Measurements from ENCODE around the gene USP6.
A peak's percentile ranks its signal among the peaks of the same experiment; 100 is the strongest.
"Not testable (repeated sequence)": the region's sequence is repeated elsewhere in the genome, so short reads cannot be mapped to it uniquely, and the experiment has no call there.

The USP6 gene

GRCh38 chr17:5122056-5122455 lies 6.2 kb downstream of the USP6 start:
- DNase-seq (ENCODE audit: low spot score): not testable (repeated sequence)

- DNase-seq (ENCODE audit: low spot score): peak; percentile 43
Observed at GRCh38 chr17:5122586-5123342, 6.9 kb downstream of the USP6 start.

GRCh38 chr17:5123343-5124124 lies 7.7 kb downstream of the USP6 start:
- DNase-seq (ENCODE audit: low spot score): no peak

GRCh38 chr17:5124125-5124760 lies 8.4 kb downstream of the USP6 start:
- not testable (repeated sequence) for DNase-seq (ENCODE audit: low spot score)

- not testable (repeated sequence) for DNase-seq (ENCODE audit: low spot score)
Observed at GRCh38 chr17:5124896-5125295, 9.1 kb downstream of the USP6 start.

GRCh38 chr17:5126719-5127488 lies 11.1 kb downstream of the USP6 start:
- DNase-seq (ENCODE audit: low spot score): no peak

DNA sequence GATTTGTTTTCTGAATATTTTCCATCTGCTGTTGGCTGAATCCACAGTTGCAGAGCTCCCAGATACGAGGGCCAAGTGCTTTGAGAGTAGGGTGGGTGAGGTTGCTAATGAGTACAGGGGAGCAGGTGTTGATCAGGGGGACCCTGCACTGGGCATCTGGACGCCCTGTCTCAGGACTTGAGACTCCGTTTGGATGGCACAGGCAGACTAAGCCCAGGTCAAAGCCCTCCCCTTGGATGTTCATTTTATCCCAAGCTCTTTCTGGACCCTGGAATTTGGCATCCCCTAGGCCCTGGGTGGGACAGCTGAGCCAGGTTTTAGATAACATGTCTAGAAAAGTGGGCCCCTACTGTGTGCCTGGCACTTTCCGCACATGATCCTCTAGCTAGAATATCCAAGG lies 12.1 kb downstream of the USP6 start:
- DNase-seq (ENCODE audit: low spot score): no peak

DNA sequence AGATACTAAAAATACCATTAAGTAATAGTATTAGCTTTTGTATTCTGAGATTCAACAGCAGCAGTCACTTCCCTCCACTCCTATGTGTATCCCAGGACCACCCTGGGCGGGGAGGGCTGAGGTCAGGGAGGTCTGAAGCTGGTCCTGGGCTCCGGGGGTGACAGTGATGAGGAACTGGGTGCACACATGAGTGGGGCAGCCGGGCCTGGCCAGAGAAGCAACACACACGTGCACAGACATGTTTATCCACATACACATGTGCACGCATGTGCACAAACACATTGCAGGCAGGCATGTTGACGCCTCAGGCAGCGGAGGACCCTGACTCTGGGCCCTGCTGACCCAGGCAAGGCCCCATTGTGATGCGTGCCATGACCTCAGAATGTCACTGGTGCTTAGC lies 12.6 kb downstream of the USP6 start:
- DNase-seq (ENCODE audit: low spot score): not testable (repeated sequence)

DNA sequence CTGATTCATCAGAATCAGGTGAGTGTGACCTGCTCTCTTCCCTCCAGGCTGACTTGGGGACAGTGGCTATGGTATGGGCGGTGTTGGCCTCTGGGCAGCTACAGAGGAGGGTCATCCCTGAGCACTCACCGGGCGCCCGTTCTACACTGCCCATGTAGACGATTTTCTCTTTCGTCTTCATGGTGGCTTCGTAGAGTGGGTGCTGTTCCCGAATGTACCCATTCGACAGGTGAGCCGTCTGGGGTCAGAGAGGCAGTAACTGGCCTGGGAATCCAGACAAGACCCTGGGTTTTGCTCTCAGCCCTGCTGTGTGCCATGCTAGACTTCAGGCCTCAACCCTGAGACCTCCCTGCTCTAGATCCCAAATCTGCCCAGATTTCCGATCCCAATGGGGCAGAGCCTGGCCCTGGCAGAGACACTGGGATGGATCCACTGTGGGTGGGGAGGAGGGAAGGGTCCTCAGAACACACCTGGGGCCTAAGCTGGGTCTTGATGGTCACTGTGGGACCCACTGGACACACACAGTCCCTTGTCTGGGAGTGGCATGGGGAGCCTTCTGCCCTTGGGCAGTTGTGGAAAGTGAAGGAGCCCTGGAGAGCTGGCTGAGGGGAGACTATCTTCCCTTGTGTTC lies 13.2 kb downstream of the USP6 start:
- no peak for DNase-seq (ENCODE audit: low spot score)

DNA sequence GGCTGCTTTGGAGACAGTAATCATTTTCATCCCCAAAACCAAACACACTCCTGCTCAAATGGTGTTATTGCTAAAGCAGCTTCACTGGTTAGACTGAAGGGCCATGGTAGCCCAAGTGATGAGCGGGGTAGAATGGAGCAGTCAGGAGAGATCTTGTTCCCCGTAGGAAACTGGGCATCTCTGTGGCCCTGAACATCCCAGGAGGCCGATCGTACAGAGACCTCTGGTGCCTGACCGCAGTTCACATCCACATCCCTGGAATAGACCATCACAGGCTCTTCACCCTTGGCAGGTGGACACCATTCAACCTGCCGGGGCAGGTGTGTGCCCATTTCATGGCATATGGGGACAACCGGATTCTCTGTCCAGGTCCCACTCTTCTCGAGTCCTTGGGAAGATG lies 13.9 kb downstream of the USP6 start:
- DNase-seq (ENCODE audit: low spot score): not testable (repeated sequence)

- not testable (repeated sequence) for DNase-seq (ENCODE audit: low spot score)
Observed at GRCh38 chr17:5130261-5130660, 14.4 kb downstream of the USP6 start.

DNA sequence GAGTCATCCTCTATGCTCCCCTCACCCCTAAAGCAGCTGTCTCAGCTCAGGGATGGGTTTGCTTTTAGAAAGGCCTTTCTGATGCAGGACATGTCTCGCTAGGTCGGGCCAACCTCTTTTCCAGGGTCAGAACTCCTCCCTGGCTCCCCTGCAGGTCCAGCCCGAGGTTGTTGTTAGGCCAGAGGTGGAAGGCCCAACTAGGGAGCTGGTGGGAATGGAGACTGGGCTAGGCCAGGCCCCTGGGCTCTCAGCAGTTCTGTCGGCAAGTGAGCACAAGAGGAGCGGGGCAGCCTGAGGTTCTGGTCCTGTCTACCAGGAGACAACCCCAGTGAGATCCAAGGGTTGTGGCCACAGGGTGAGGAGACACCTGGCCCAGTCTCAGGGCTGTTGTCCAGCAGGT lies 14.9 kb downstream of the USP6 start:
- DNase-seq (ENCODE audit: low spot score): not testable (repeated sequence)

GRCh38 chr17:5131146-5131715 lies 15.4 kb downstream of the USP6 start:
- DNase-seq (ENCODE audit: low spot score): no peak

DNA sequence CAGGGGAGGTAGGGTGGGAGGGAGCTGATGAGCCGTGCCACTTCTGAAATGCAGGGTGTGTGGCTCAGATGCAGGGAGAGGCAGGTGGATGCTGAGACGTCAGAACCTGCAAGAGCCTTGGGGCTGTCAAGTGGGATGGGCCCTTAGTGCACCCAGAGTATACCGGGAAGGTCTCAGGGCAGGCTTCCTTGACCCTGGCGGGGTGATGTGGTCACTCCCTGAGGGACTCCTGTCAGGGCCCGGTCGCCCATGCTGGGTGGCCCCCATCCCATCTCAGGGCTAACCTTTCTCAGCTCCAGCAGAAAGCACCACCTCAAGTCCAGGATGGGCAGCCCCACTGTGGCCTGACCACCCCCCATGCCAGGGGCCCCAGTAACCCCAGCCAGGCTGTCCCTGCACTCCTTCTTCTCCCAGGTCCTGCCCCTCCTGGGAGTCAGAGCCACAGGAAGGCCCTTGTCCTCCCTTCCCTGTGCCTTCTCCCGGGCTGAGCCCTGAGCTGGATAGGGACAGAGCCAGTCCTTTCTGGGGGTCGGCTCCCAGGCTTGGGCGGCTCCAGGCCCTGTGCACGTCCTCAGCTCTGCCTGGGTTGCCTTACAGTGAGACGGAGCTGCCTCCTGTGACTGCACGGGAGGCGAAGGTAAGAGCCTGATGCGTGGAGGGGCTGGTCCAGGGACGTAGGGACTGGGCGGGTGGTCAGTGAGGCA lies 16.1 kb downstream of the USP6 start:
- DNase-seq (ENCODE audit: low spot score): not testable (repeated sequence)

DNA sequence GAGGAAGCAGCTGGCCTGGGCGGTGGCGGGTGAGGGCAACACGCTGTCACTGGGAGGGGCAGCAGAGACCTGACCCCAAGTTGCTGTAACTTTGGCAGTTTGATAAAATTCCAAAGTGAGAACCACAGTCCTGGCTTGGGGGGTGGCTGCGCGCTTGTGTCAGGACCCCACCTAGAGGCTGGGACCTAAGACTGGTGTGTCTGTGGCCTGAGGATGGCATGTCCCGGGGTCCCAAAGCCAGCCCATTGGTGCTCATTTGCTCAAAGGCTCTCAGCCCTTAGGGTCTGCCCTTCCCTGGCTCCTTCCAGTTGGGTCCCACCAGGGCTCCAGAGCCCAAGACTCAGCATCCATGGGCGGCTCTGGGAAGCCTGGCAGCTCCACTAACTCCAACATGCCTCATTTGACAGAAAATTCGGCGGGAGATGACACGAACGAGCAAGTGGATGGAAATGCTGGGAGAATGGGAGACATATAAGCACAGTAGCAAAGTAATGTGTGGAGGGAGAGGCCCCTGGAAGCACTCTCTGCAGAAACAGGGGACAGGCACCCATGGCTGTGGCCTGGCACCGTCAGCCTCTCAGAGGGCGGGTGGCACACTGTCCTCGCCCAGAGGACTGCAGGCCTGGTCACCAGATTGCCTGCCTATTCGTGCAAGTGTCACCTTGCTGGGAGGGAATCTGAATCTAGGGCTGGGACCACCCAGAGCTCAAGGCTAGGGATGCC lies 16.8 kb downstream of the USP6 start:
- not testable (repeated sequence) for DNase-seq (ENCODE audit: low spot score)

GRCh38 chr17:5133311-5133710 lies 17.5 kb downstream of the USP6 start:
- no peak for DNase-seq (ENCODE audit: low spot score)

DNA sequence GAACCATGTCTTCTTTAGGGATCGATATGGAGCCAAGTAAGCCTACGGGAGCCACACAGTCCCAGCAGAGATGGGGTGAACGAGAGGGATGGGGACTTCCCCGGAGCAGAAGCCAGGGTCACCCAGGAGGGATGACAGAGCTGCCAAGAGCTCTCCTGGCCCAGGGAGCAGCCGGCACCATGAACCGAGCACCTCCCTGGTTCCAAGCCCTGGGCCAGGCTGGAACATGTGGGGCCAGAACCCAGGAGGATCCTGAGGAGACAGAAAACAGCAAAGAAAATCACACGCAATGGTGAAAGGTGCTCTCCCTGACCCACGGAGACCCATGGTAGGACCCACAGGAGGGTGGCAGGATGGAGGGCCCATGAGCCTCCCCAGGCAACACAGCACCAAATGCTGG lies 18.1 kb downstream of the USP6 start:
- DNase-seq (ENCODE audit: low spot score): not testable (repeated sequence)

DNA sequence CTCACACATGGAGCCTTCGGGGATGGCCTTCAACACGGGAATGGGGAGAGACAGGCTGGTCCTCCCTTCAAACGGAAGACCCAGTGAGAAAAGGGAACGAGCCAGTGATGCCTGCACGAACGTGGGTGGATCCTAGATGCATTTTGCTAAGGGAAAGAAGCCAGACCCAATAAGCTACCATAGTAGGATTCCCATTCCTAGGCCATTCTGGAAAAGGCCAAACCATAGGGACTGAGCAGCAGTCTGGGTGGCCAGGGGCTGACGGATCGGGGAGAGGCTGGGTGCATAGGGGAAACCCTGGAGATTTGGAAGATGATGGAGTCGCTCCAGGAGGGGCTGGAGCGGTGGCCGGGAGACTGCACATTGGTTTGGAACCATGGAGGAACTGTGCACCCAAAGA lies 18.7 kb downstream of the USP6 start:
- DNase-seq (ENCODE audit: low spot score): not testable (repeated sequence)

GRCh38 chr17:5135131-5135712 lies 19.4 kb downstream of the USP6 start:
- DNase-seq (ENCODE audit: low spot score): not testable (repeated sequence)
